GM18868 (cell line): ENCODE measurements around the gene PLA2G2C.

Experiments used
- ATAC-seq: cut with Tn5 transposase; IDR thresholded peaks from one replicate; pipeline ENCODE4 v1.9.1; 2021; ENCODE audit warnings: mild to moderate bottlenecking, moderate library complexity; ENCODE audit not compliant: unreplicated experiment

Gene PLA2G2C

GRCh38 chr1:20158358-20159070 is 27.8 kb downstream of the PLA2G2C start:
- ATAC-seq = no peak

GRCh38 chr1:20154301-20154831 is 32.0 kb downstream of the PLA2G2C start:
- no peak for ATAC-seq

- no peak for ATAC-seq
Observed at GRCh38 chr1:20153000-20153418, 33.3 kb downstream of the PLA2G2C start.

GRCh38 chr1:20152599-20152930 is 33.8 kb downstream of the PLA2G2C start:
- ATAC-seq = no peak

- ATAC-seq = peak; percentile 58
Observed at GRCh38 chr1:20151906-20152598, 34.3 kb downstream of the PLA2G2C start.

- no peak for ATAC-seq
Observed at GRCh38 chr1:20150969-20151368, 35.3 kb downstream of the PLA2G2C start.

- no peak for ATAC-seq
Observed at GRCh38 chr1:20150326-20150705, 36.0 kb downstream of the PLA2G2C start.

- no peak for ATAC-seq
Observed at GRCh38 chr1:20149601-20150325, 36.6 kb downstream of the PLA2G2C start.

GRCh38 chr1:20148571-20149500 is 37.5 kb downstream of the PLA2G2C start:
- ATAC-seq = no peak

GRCh38 chr1:20147846-20148570 is 38.3 kb downstream of the PLA2G2C start:
- ATAC-seq = no peak

- no peak for ATAC-seq
Observed at GRCh38 chr1:20143734-20144565, 42.4 kb downstream of the PLA2G2C start.

GRCh38 chr1:20143318-20143717 is 43.0 kb downstream of the PLA2G2C start:
- no peak for ATAC-seq

- ATAC-seq = no peak
Observed at GRCh38 chr1:20142001-20142710, 44.2 kb downstream of the PLA2G2C start.

- no peak for ATAC-seq
Observed at GRCh38 chr1:20141466-20141865, 44.9 kb downstream of the PLA2G2C start.

- no peak for ATAC-seq
Observed at GRCh38 chr1:20141001-20141400, 45.3 kb downstream of the PLA2G2C start.

GRCh38 chr1:20139776-20140612 is 46.3 kb downstream of the PLA2G2C start:
- ATAC-seq = no peak

GRCh38 chr1:20138961-20139550 is 47.3 kb downstream of the PLA2G2C start, which contains the start of gene PLA2G2F:
TSS of gene PLA2G2F (plus strand) at chr1:20139323. CDS start at chr1:20139428, 105 bp downstream.
- ATAC-seq = no peak
